Spleen (tissue), 11 donors: ENCODE results near the gene PHLDB2. TPM values are rescaled to one million over a fixed set of nuclear protein-coding genes. Genes with fewer than 3 reads are reported as not detected.
A peak's percentile ranks its signal among the peaks of the same experiment; 100 is the strongest.

Experiments used
- DNase-seq: peaks from one replicate; pipeline ENCODE4 v3.0.0-alpha.2; 2020
- H3K27ac ChIP-seq, 8 donors: fragments of 200-600 bp; sonication (generic) in 7 of 8; 1 replicate in 4 of 8; 2 replicates in 4 of 8; pipeline versions ENCODE4 v1.5.0 to v1.8.0; 2016 to 2021; ENCODE audit warnings: inconsistent platforms in 4 of 8, mild to moderate bottlenecking in 4 of 8, moderate library complexity in 1 of 8
- H3K27me3 ChIP-seq, 7 donors: fragments of 200-600 bp; sonication (generic) in 6 of 7; replicated peaks in 1 of 7; 1 replicate in 4 of 7; 2 replicates in 3 of 7; pipeline versions ENCODE4 v1.5.0 to v1.8.0; 2016 to 2021; ENCODE audit warnings: inconsistent platforms in 3 of 7, mild to moderate bottlenecking in 1 of 7
- H3K36me3 ChIP-seq, 6 donors: fragments of 200-600 bp; sonication (generic) in 5 of 6; 1 replicate in 4 of 6; 2 replicates in 2 of 6; pipeline versions ENCODE4 v1.5.0 to v1.8.0; 2016 to 2021; ENCODE audit warnings: inconsistent platforms in 2 of 6
- H3K4me1 ChIP-seq, 6 donors: fragments of 200-600 bp; sonication (generic) in 5 of 6; 1 replicate in 3 of 6; 2 replicates in 3 of 6; pipeline versions ENCODE4 v1.5.0 to v1.8.0; 2016 to 2021; ENCODE audit warnings: inconsistent platforms in 3 of 6
- H3K4me3 ChIP-seq, 8 donors: fragments of 200-600 bp; sonication (generic) in 7 of 8; 1 replicate in 4 of 8; 2 replicates in 4 of 8; pipeline versions ENCODE4 v1.5.0 to v1.8.0; 2016 to 2021; ENCODE audit warnings: inconsistent platforms in 4 of 8, mild to moderate bottlenecking in 4 of 8, moderate library complexity in 2 of 8
- H3K9me3 ChIP-seq, 8 donors: fragments of 200-600 bp; sonication (generic) in 7 of 8; 1 replicate in 4 of 8; 2 replicates in 4 of 8; pipeline versions ENCODE4 v1.5.0 to v1.8.0; 2016 to 2021; ENCODE audit warnings: inconsistent platforms in 4 of 8
- CTCF ChIP-seq, 11 experiments: fragments of 200-600 bp in 7 of 11; fragments of 450-650 bp in 4 of 11; sonication (generic) in 4 of 11; IDR thresholded peaks in 8 of 11; conservative IDR thresholded peaks in 3 of 11; 1 replicate in 7 of 11; 2 replicates in 4 of 11; pipeline versions ENCODE4 v1.4.0 to v1.8.0; 2016 to 2021; ENCODE audit warnings: antibody characterized with exemption in 11 of 11, inconsistent platforms in 4 of 11, mild to moderate bottlenecking in 1 of 11
- POLR2A ChIP-seq, 3 donors: fragments of 450-650 bp; IDR thresholded peaks; one replicate each; pipeline ENCODE4 v1.5.1; 2017; ENCODE audit warnings: antibody characterized with exemption in 3 of 3, mild to moderate bottlenecking in 1 of 3
- POLR2AphosphoS5 ChIP-seq, 3 donors: sonication (generic); formaldehyde crosslinking; IDR thresholded peaks; one replicate each; pipeline ENCODE4 v1.5.1; 2017; ENCODE audit warnings: antibody characterized with exemption in 3 of 3
- WGBS, 5 donors: extraction: QIAGEN DNeasy Blood & Tissue Kit in 3 of 5; methylation state at CpG; one replicate each; pipeline versions ENCODE4 v1.1.5 to v1.1.7; 2013 to 2018; 5-methylcytosine and 5-hydroxymethylcytosine counted together
- intact Hi-C: fragments of 100-400 bp; cut with DNase I; formaldehyde crosslinking; loops from one replicate; pipeline ENCODE4 v1.15.0; 2023; ENCODE audit warnings: low total_unique reads
- polyA plus RNA-seq, 3 donors: library from polyadenylated mRNA; stranded (reverse); fragments of 200-250 nt; gene quantifications; one replicate each; pipeline ENCODE4 v1.2.1, GENCODE V29; 2013
- total RNA-seq, 7 donors: library from RNA; depleted of rRNA in 3 of 7; stranded (reverse); fragments of >200 nt in 3 of 7; fragmentation: NEBNext Ultra II Directional in 4 of 7; extraction: Animal tissue kit (Norgen Biotek cat#: 25700) in 4 of 7; gene quantifications; one replicate each; pipeline versions ENCODE4 v1.1.0 to v1.2.1, GENCODE V29; 2016 to 2021
- donor health status: healthy with polysubstance abuse.
- donor health status: DM: no; HTN: no; CAD: no; lungs with moderate emphysema.
- donor health status: DM: no; HTN: no; CAD: no.
- donor health status: Bipolar disorder and iron deficiency.
- donor health status: healthy.
- donor health status: DM: no; HTN: no; CAD: no.
- donor health status: DM: yes; HTN: yes; CAD: no.

Gene PHLDB2
- total and polyA plus RNA-seq, 10 donors, result 4.7 to 78.6 (median 42.3) TPM

DNA sequence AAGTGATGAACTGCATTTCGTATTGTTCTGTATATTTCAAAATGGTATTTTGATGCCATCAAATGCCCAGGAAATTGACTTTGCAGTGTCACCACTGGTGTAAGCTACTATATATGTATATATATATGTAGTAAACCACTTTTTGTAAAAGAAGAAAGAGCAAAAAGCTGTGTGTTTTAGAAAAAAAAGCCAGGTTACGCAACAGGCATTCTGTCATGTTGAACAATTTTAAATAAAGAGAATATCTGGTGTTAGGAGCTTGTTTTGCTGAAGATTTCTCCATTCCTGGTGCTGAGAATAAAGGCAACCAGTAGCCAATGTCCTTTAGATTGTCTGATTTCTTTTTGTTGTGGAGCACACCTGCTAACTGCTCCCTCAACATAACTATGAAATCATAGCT, 116.1 kb downstream of the PHLDB2 start:
- H3K36me3 ChIP-seq, result peaks cover 0 to 17% (median 2%) of the 10 kb centered on the region in 6 donors
- intact Hi-C loops, result no loop called here
- 70 to 97% (median 89%) methylated on average over 2 of the region's 2 CpGs for WGBS, 5 donors
- TF ChIP-seq POLR2A (IDR thresholded peaks at IDR 0.05) (no peak), CTCF (IDR thresholded peaks at IDR 0.05 in 8 of 11, conservative IDR thresholded peaks at IDR 0.05 in 3 of 11) (no peak), POLR2AphosphoS5 (IDR thresholded peaks at IDR 0.05) (no peak)
- no peak for DNase-seq
- no peak overlapping the region for H3K27ac ChIP-seq
- no peak overlapping the region for H3K4me3 ChIP-seq
- H3K4me1 ChIP-seq, result peaks cover 2 to 16% (median 9%) of the 10 kb centered on the region in 6 donors
- no peaks in the 10 kb centered on the region for H3K9me3 ChIP-seq
- no peaks in the 10 kb centered on the region for H3K27me3 ChIP-seq

DNA sequence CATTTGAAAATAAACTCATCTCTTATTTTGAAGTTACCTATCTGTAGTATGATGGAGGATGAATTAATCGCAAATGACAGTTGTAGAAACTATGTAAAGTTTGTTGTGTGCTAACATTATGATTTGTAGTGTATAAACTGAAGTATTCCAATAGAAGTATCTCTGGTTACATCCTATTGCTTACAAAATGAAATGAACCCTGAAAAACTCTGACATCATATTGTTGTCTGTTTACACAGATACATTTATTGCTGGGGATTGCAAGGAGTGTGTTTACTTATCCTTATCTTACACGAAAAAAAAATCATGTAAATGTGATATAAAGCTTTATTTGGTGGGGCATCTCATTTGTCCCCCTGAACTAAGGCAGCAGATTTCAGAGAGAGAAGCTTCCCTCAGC, 117.2 kb downstream of the PHLDB2 start:
- no peak overlapping the region for H3K27ac ChIP-seq
- whole genome bisulfite sequencing, 5 donors, result 82 to 94% (median 86%) methylated on average over 2 of the region's 2 CpGs
- intact Hi-C loops, result no loop called here
- peaks cover 0 to 17% (median 2%) of the 10 kb centered on the region in 6 donors for H3K36me3 ChIP-seq
- no peaks in the 10 kb centered on the region for H3K27me3 ChIP-seq
- no peaks in the 10 kb centered on the region for H3K9me3 ChIP-seq
- peaks cover 13 to 27% (median 20%) of the 10 kb centered on the region in 6 donors for H3K4me1 ChIP-seq
- no peak overlapping the region for H3K4me3 ChIP-seq
- no peak for DNase-seq
- TF ChIP-seq POLR2A (IDR thresholded peaks at IDR 0.05) (no peak), POLR2AphosphoS5 (IDR thresholded peaks at IDR 0.05) (no peak), CTCF (IDR thresholded peaks at IDR 0.05 in 8 of 11, conservative IDR thresholded peaks at IDR 0.05 in 3 of 11) (no peak)

- TF ChIP-seq POLR2A (IDR thresholded peaks at IDR 0.05) (peak in 2 of 3 donors; percentile 79 to 91), POLR2AphosphoS5 (IDR thresholded peaks at IDR 0.05) (peak; percentile 98 to 100 (median 99)), CTCF (IDR thresholded peaks at IDR 0.05 in 8 of 11, conservative IDR thresholded peaks at IDR 0.05 in 3 of 11) (peak in 1 of 11 experiments; percentile 18)
- peaks cover 0 to 22% (median 6%) of the 10 kb centered on the region in 6 donors for H3K36me3 ChIP-seq
- intact Hi-C loops, result no loop called here
- 6 to 26% (median 8%) methylated on average over 19 to 61 of the region's 61 CpGs for WGBS, 5 donors
- H3K4me1 ChIP-seq, result peaks cover 20 to 52% (median 40%) of the 10 kb centered on the region in 6 donors
- peak within 1 kb of the TSS; percentile 86 to 93 (median 92) for H3K27ac ChIP-seq
- peak within 1 kb of the TSS; percentile 76 to 94 (median 88) for H3K4me3 ChIP-seq
- H3K27me3 ChIP-seq, result no peaks in the 10 kb centered on the region
- H3K9me3 ChIP-seq, result no peaks in the 10 kb centered on the region
- peak; percentile 99 for DNase-seq
Observed at GRCh38 chr3:111978583-111979433, 119.7 kb downstream of the PHLDB2 start, which contains the start of gene ABHD10. Gene ABHD10 (plus strand): TSS chr3:111979026. CDS start chr3:111979062, 36 bp downstream.

DNA sequence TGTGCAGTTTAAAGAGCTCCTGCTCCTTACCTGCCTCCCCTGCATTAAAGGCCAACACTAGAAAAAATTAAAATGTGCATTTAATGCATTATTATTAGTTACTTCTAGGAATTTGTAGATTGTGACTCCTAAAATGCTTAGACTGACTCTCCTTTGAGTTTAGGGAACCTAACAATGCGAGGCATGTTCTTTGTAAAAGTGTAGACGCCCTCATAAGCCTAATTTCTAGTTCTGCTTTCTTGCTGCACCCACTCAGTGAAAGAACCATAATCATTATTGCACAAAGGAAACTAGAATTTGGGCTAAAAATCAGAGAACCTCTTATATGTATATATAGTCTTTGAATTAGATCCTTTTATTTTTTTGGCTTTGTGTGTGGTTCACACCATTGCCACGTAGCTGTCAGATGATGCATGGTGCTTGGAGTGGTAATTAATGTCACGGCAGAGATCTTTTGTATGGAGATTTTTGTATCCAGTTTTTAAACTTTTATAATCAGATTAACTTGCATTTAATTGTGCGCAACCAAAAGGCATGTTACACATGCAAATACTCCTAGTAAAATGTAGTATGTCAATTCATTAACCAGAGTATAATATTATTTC, 120.5 kb downstream of the PHLDB2 start:
- peak overlapping the region; percentile 76 to 94 (median 88) for H3K4me3 ChIP-seq
- peaks cover 20 to 60% (median 40%) of the 10 kb centered on the region in 6 donors for H3K4me1 ChIP-seq
- no peaks in the 10 kb centered on the region for H3K9me3 ChIP-seq
- no peak for TF ChIP-seq POLR2A (IDR thresholded peaks at IDR 0.05)
- no peak for TF ChIP-seq POLR2AphosphoS5 (IDR thresholded peaks at IDR 0.05)
- no peak for TF ChIP-seq CTCF (IDR thresholded peaks at IDR 0.05 in 8 of 11, conservative IDR thresholded peaks at IDR 0.05 in 3 of 11)
- H3K36me3 ChIP-seq, result peaks cover 0 to 22% (median 5%) of the 10 kb centered on the region in 6 donors
- DNase-seq, result no peak
- no peaks in the 10 kb centered on the region for H3K27me3 ChIP-seq
- WGBS, 5 donors, result 17 to 22% (median 20%) methylated on average over 5 of the region's 5 CpGs
- intact Hi-C loops, result no loop called here
- H3K27ac ChIP-seq, result peak overlapping the region; percentile 86 to 93 (median 92)
